ENCODE data around the gene SELENON. TPM values are rescaled to one million over a fixed set of nuclear protein-coding genes. Genes with fewer than 3 reads are reported as not detected.

SELENON gene
- total RNA-seq, 1 experiment from 2014 or later = 63.1 TPM

DNA sequence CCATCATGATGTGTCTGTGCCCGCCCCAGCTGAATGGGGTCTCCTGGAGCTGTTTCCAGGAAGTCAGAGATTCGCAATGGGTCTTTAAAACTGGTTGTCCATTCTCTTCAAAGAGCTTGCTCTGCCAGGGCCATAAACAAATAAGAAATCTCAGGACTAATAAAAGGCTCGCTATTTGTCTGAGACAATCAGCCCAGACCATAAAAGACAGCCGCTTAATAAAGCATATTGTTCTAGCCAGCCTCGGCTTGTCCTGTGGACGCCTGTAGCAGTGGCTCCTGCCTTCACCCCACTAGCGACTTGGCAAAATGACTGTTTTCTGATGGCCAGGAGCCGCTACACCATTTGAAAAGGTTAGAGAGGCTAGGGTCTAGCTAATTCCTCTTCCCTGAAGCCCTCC is 20.6 kb upstream of the SELENON start:
- Histone ChIP-seq H3K4me1 (peaks cover 20% of the 10 kb centered on the region), H3K27me3 (no peaks in the 10 kb centered on the region), H3K27ac (no peak overlapping the region), H3K4me3 (no peak overlapping the region), H3K9me3 (replicated peaks) (no peaks in the 10 kb centered on the region), H3K36me3 (peaks cover 12% of the 10 kb centered on the region; the same call in 1 of the 2 replicates)
- no peak for DNase-seq

DNA sequence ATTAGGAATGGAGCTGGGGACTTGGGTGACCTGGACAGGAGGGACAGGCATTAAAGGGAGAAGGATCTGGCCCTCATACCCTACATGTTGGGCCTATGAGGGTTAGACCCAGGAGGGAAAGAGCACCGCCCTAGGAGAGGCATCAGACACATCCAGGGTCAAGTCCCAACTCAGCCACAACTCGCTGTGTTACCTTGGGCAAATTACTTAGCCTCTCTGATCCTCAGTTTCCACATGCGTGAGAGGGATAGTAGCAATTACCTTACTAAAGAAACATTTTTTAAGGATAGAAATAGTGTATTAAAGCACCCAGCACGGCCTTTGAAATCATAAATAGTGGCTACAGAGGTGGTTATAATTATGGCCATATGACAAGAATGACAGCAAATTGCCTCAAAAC is 20.1 kb upstream of the SELENON start:
- no peak overlapping the region for H3K27ac ChIP-seq
- H3K4me1 ChIP-seq = peaks cover 17% of the 10 kb centered on the region
- no peaks in the 10 kb centered on the region for H3K27me3 ChIP-seq
- H3K9me3 ChIP-seq (replicated peaks) = no peaks in the 10 kb centered on the region
- no peak for DNase-seq
- peaks cover 13% of the 10 kb centered on the region; the same call in 1 of the 2 replicates for H3K36me3 ChIP-seq
- no peak overlapping the region for H3K4me3 ChIP-seq

DNA sequence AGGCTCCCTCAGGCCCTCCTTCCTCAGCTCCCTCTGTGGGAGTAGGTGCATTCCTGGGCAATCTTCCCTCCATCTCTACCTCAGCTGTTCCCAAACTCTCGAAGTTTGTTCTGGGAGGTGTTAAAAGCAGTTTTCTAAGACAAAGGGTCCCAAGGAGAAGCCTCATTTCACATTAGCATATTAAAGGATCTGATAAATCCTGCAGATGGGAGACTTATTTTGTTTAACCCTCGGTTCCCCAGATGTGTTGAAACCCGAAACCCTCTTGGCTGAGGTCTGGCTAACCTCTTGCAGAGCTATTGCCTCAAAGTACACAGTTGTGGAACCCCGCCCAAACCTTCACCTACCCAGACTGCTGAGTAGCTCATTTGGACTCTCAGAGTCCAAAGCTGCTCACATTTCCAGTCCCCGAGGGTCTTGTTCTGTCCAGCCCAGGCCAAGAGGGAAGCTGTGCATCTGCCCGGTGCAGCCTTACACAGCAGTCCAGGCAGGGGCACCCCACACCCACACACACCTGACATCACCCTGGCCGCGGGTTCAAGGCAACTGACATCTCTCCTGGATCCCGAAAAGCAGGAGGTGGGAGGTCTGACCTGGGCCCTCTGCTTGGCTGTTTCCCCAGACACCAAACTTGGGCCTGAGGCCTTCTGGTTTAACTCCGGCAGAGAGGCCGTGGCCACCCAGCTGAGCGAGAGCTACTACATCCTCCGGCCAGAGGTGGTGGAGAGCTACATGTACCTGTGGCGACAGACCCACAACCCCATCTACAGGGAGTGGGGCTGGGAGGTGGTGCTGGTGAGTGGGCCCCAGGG is 19.5 kb upstream of the SELENON start:
- Histone ChIP-seq H3K9me3 (replicated peaks) (no peaks in the 10 kb centered on the region), H3K4me3 (no peak overlapping the region), H3K27ac (no peak overlapping the region), H3K27me3 (no peaks in the 10 kb centered on the region), H3K4me1 (peaks cover 13% of the 10 kb centered on the region), H3K36me3 (peaks cover 13% of the 10 kb centered on the region; the same call in 1 of the 2 replicates)
- DNase-seq = peak in 1 of 2 experiments; percentile 42

DNA sequence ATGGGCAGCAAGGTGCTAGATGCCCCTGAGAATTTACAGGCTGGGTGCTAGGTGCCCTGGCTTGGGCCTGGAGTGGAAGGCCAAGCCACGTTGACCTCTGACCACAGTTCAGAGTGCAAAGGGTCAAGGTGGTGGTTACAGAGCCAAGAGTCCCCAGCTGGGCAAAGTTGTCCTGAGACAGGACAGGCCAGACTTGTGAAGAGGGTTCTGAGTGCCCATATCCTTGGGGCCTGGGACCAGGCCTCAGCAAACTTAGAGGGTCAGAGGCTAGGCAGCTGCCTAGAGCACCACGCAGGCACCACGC is 18.9 kb upstream of the SELENON start:
- H3K36me3 ChIP-seq = peaks cover 13% of the 10 kb centered on the region; the same call in 1 of the 2 replicates
- no peak overlapping the region for H3K4me3 ChIP-seq
- H3K4me1 ChIP-seq = peaks cover 16% of the 10 kb centered on the region
- DNase-seq = no peak
- H3K27me3 ChIP-seq = no peaks in the 10 kb centered on the region
- H3K9me3 ChIP-seq (replicated peaks) = no peaks in the 10 kb centered on the region
- H3K27ac ChIP-seq = no peak overlapping the region

DNA sequence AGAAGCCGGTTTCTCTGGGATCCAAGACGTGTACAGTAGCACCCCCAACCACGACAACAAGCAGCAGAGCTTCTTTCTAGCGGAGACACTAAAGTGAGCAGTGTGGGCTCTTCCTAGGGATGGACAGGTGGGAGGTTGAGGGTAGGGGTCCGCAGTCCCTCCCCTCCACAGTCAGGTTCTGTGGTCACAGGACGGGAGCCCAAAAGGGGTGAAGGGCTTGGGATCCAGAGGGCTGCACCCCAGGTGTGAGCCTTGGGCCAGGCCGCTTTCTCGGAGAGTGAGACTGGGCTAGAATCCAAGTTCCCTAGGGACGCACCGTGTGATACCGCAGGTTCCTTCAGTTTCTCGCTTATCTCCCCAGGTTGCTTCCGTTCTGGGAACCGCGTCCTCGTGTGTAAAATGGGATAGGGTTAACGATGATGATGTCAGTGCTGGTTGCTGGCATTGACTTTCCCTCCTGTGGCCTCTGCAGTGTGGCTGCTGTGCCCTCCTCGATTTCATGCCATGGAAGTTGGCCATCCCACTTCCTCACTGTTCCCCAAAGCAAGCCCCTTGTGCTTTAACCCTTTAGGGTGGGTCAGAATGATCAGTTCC is 17.3 kb upstream of the SELENON start:
- H3K4me1 ChIP-seq = peaks cover 32% of the 10 kb centered on the region
- no peaks in the 10 kb centered on the region for H3K27me3 ChIP-seq
- H3K9me3 ChIP-seq (replicated peaks) = no peaks in the 10 kb centered on the region
- no peak for DNase-seq
- no peak overlapping the region for H3K4me3 ChIP-seq
- H3K36me3 ChIP-seq = peaks cover 13% of the 10 kb centered on the region; the same call in 1 of the 2 replicates
- H3K27ac ChIP-seq = no peak overlapping the region

DNA sequence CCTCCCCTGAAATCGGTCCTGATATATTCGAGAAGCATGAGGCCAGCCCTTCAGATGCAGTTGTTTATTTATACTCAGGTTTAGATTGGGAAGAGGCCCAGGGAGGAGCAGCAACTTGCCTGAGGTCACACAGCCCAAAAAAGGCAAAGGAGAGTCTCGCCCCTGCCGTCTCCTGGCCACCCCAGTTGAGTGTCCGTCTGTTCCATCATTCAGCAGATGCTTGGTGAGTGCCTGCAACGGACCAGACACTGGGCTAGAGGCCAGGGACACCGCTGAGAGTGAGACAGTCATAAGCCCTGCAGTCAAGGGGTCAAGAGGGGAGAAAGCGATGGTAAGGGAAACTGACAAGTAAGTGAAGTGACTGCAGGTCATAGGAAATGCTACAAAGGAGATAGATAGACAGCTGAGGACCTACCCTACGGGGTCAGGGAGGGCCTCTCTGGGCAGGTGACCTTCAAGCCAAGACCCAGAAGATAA is 15.4 kb upstream of the SELENON start:
- no peak for DNase-seq
- Histone ChIP-seq H3K27me3 (no peaks in the 10 kb centered on the region), H3K4me3 (no peak overlapping the region), H3K27ac (no peak overlapping the region), H3K9me3 (replicated peaks) (no peaks in the 10 kb centered on the region), H3K4me1 (peaks cover 32% of the 10 kb centered on the region), H3K36me3 (peaks cover 14% of the 10 kb centered on the region; the same call in 1 of the 2 replicates)

DNA sequence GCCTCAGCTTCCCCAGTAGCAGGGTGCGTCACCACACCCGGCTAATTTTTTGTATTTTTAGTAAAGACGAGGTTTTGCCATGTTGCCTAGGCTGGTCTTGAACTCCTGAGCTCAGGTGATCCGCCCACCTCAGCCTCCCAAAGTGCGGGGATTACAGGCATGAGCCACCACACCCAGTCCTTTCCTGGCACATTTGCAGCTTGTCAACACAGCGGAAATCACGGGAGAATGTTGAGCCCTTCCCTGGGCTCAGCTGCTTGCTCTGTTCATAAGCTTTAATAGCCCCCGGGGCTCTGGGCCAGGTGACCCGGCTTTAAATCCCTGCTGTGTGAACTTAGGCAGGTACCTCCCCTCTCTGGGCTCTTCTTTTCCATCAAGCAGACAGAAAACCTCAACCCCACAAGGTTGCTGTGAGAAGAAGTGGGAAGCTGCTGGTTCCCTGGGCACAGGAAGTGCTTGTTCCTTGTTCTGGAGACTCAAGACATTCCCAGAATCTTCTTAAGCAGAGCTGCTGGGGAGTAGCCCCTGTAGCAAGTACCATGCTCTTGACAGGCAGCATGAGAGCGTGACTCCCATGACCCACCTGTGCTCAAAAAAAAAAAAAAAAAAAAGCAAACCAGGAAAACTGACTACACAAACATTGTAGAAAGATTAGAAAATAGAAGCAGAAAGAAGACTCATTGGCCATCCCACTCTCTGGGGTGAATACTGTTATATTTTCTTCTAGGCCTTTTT is 14.5 kb upstream of the SELENON start:
- Histone ChIP-seq H3K4me3 (no peak overlapping the region), H3K27me3 (no peaks in the 10 kb centered on the region), H3K4me1 (peaks cover 31% of the 10 kb centered on the region), H3K9me3 (replicated peaks) (no peaks in the 10 kb centered on the region), H3K27ac (no peak overlapping the region), H3K36me3 (peaks cover 19% of the 10 kb centered on the region)
- DNase-seq = no peak

DNA sequence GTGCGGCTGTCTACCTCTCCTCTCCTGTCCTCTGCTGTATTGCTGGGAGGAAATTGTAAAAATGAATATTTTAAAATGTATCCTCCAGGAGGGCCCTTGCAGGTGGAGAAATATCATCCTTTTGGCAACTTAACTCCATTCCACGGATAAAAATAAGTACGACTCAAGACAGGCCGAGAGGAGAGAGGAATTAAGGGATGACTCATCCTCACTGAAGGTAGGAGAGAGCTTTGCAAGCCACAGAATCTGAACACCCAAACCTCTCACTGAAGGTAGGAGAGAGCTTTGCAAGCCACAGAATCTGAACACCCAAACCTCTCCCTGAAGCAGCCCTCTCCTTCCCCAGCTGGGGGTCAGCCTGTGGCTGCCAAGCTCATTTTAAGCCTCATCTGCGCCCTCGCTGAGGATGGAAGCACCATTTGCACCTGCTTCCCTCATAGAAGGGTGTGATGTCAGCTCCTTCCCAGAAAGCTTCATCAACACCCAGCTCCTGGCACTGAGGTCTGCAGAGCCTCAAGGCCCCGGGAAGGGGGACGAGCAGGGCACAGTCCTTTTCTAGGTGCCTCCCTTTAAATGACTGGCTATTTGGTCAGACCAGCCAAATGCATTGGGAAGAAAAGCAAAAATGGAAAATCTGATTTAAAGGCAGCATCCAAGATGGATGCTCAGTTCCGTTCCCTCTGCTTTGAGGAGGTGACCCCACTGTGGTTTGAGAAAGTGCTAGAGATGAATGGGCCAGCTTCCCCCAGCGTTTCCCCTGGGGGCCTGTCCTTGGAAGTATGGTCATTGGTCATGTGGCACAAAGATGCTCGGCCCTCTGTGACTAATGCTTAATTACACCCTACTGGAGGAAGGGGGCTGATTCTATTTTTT is 12.9 kb upstream of the SELENON start:
- Histone ChIP-seq H3K4me1 (peaks cover 27% of the 10 kb centered on the region), H3K36me3 (peaks cover 19% of the 10 kb centered on the region), H3K4me3 (no peak overlapping the region), H3K27me3 (no peaks in the 10 kb centered on the region), H3K27ac (peak overlapping the region; percentile 47), H3K9me3 (replicated peaks) (no peaks in the 10 kb centered on the region)
- peak; percentile 58 to 68 for DNase-seq

DNA sequence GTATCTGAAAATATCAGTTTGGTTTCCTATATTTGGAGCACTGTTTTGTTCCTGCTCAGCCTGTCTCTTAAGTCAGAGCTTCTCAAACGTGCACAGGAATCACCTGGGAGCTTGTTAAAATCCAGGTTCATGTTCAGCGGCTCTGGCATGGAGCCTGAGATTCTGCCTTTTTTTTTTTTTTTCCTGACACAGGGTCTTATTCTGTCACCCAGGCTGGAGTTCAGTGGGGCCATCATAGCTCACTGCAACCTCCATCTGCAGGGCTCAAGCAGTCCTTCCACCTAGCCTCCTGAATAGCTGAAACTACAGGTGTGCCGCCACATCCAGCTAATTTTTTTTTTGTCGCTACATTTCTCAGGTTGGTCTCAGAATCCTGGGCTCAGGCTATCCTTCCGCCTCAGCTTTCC is 12.2 kb upstream of the SELENON start:
- Histone ChIP-seq H3K4me3 (no peak overlapping the region), H3K27ac (peak overlapping the region; percentile 47), H3K36me3 (peaks cover 17% of the 10 kb centered on the region), H3K27me3 (no peaks in the 10 kb centered on the region), H3K4me1 (peaks cover 27% of the 10 kb centered on the region), H3K9me3 (replicated peaks) (no peaks in the 10 kb centered on the region)
- no peak for DNase-seq

DNA sequence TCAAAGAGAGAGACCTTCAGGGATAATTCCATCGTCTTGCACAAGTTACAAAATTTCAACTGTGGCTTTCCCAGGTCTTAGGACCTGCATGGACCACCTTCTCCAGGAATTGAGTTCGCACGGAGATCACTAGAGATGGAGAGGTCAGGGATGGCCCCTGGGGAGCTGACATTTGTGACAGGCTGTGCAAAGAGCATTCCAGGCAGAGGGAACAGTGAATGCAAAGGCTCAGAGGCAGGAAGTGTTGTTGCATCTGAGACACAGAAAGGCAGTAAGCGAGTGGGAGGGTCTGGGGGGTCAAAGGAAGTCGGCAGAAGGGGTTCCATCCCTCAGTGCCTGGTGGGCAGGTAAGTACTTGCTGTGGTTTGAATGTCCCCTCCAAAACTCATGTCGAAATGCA is 9.5 kb upstream of the SELENON start:
- Histone ChIP-seq H3K27ac (no peak overlapping the region), H3K36me3 (peaks cover 8% of the 10 kb centered on the region), H3K4me1 (peaks cover 44% of the 10 kb centered on the region), H3K9me3 (replicated peaks) (no peaks in the 10 kb centered on the region), H3K4me3 (no peak overlapping the region), H3K27me3 (no peaks in the 10 kb centered on the region)
- no peak for DNase-seq

DNA sequence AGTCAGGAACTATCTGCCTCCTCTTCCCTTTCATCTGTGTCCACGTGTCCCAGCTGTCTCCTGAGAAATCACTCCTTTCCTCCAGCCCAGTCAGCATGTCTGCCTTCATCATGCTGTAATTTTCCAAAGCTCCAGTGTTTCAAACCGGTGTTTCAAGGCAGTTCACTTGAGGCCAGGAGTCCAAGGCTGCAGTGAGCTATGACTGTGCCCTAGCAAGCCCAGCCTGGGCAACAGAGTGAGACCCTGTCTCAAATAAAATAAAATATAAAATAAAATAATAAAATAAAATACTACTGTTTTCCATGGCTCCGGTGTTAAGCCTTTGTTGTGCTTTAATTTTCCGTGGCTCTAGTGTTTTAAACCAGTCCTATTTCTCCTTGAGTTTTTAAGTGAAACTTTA is 7.9 kb upstream of the SELENON start:
- no peak overlapping the region for H3K27ac ChIP-seq
- no peak overlapping the region for H3K4me3 ChIP-seq
- no peaks in the 10 kb centered on the region for H3K9me3 ChIP-seq (replicated peaks)
- H3K27me3 ChIP-seq = no peaks in the 10 kb centered on the region
- H3K4me1 ChIP-seq = peaks cover 44% of the 10 kb centered on the region
- H3K36me3 ChIP-seq = peaks cover 8% of the 10 kb centered on the region
- no peak for DNase-seq

DNA sequence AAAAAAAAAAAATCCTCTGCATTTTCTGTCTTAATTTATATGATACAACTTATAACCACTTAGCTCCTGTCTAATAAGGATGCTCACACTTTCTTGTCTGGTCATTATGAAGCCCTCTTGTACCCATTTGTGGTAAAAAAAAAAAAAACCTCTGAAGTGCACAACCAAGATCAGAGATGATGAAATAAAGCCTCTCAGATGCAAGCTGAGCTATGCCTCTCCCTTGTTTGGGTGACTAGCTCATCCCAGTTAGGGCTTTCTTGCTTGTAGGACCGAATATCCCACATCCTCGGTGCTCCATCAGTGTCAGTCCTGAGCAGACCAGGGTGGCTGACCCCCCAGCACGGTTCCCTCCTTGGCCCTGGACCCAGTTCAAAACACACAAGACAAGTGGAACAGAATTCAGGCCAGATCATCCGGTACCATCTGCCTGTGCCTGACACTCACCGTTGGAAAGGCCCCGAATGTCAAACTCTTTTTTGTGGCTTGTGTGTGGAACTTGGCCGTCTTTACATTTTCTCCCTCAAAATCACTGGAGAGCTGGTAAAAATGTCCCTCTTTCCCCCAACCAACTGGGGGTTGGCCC is 6.3 kb upstream of the SELENON start:
- Histone ChIP-seq H3K27ac (peak overlapping the region; percentile 11; the same call in 1 of the 2 replicates), H3K27me3 (no peaks in the 10 kb centered on the region), H3K4me1 (peaks cover 38% of the 10 kb centered on the region), H3K36me3 (peaks cover 5% of the 10 kb centered on the region), H3K9me3 (replicated peaks) (no peaks in the 10 kb centered on the region), H3K4me3 (no peak overlapping the region)
- DNase-seq = no peak

DNA sequence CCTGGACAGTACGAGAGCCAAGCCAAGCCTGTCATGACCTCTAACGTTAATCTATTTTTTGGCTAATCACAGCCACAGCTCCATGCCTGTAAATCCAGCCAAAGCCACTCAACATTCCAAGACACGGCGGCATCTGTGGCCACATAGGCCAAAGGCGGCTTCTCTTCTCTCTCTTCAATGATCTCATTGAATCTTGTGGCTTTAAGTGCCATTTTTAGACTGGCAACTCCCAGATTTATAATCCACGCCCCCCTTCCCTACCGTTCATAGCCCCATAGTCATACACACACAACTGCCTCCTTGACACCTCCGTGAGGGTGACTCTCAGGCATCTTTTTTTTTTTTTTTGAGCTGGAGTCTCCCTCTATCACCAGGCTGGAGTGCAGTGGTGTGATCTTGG is 5.7 kb upstream of the SELENON start:
- Histone ChIP-seq H3K4me3 (no peak overlapping the region), H3K4me1 (peaks cover 40% of the 10 kb centered on the region), H3K9me3 (replicated peaks) (no peaks in the 10 kb centered on the region), H3K27ac (peak overlapping the region; percentile 11; the same call in 1 of the 2 replicates), H3K27me3 (no peaks in the 10 kb centered on the region), H3K36me3 (peaks cover 5% of the 10 kb centered on the region)
- peak; percentile 73 to 79 for DNase-seq

DNA sequence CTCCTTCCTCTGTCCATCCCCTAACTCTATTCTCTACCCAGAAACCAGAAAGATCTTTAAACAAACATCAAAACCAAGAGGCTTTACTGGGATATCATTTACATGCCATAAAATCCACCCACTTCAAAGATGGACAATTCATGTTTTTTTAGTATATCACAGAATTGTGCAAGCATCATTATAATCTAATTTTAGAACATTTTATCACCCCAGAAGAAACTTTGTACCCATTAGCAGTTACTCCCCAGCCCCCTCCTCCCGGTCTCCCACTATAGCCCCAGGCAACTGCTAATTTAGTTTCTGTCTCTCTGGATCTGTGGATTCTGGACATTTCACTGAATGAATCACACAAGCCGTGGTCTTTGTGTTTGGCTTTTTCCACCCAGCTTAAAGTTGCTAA is 4.8 kb upstream of the SELENON start:
- Histone ChIP-seq H3K36me3 (peaks cover 3% of the 10 kb centered on the region), H3K9me3 (replicated peaks) (no peaks in the 10 kb centered on the region), H3K27me3 (no peaks in the 10 kb centered on the region), H3K27ac (no peak overlapping the region), H3K4me1 (peaks cover 37% of the 10 kb centered on the region), H3K4me3 (no peak overlapping the region)
- DNase-seq = no peak
